ENCODE measurements around the gene ROR2. TPM values are rescaled to one million over a fixed set of nuclear protein-coding genes. Genes with fewer than 3 reads are reported as not detected.
A peak's percentile ranks its signal among the peaks of the same experiment; 100 is the strongest.

ROR2 gene
- total and polyA plus RNA-seq, 4 experiments from 2014 or later = 0.17 to 0.31 (median 0.29) TPM; not detected in 1

DNA sequence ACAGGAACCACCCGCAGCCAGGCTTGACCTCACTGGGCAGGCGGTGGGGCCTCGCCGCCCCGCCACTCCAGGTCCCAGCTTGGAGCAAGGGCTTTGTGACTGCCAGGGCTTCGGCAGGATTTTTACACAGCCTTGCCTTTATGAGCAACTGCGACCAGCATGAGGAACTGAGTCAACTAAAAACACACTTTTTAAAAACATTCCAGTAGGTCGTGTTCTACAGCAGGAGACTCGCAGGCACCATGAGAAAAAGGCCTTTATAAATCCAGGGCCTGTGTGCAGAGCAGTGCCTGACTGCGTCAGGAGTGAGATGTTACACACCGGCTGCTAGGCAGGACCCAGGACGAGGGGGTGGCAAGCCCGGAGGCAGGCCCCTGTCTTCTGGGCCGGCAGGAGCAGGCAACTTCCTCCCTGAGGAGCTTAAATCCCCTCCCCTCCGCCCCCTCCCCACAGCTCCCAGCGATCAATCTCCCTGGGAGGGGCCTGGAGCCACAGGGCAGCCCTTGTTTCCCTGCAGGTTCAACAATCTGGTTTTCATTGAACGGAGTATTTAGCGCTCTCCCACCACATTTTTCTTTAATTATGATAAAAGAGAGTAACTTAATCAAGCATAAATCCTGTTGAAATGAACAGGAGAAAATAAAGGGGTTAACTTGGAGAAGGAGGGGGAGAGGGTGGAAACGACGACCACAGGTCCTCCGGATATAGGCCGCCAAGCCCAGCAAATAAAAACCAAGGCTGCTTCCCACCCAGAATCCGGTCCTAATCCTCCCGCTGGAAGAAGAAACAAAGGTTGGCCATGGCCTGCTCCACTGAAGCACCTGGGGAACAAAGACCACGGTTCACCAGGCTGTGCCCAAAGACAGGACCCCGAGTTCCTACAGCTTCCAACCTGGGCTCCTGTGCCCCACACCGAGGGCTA, 92.5 kb downstream of the ROR2 start:
- DNase-seq = no peak
- Mint-ChIP-seq H3K36me3 (no peaks in the 10 kb centered on the region), H3K4me3 (no peak overlapping the region), H3K27me3 (peaks cover 0 to 2% of the 10 kb centered on the region in 2 donors), H3K4me1 (no peaks in the 10 kb centered on the region), H3K27ac (no peak overlapping the region), H3K9me3 (peaks cover 0 to 4% (median 0%) of the 10 kb centered on the region in 8 donors)
- H3K4me1 ChIP-seq (ENCODE audit: insufficient read depth, low read length) = no peaks in the 10 kb centered on the region
- intact Hi-C loops (cut with micrococcal nuclease) = no loop called here
- no peak overlapping the region for H3K27ac ChIP-seq (ENCODE audit: low read depth, low read length)
- no peaks in the 10 kb centered on the region for H3K9me3 ChIP-seq (ENCODE audit: control insufficient read depth in 1 of 2, low read length in 2 of 2)
- no peaks in the 10 kb centered on the region for H3K36me3 ChIP-seq (ENCODE audit: insufficient read depth, low read length)
- POLR2A ChIA-PET (ENCODE audit: partially characterized antibody) = no interaction called here
- H3K27me3 ChIP-seq (ENCODE audit: insufficient read depth, low read length) = no peaks in the 10 kb centered on the region
- H3K4me3 ChIP-seq (ENCODE audit: low read length in 2 of 2) = no peak overlapping the region
- CTCF ChIA-PET (ENCODE audit: partially characterized antibody) = no interaction called here

DNA sequence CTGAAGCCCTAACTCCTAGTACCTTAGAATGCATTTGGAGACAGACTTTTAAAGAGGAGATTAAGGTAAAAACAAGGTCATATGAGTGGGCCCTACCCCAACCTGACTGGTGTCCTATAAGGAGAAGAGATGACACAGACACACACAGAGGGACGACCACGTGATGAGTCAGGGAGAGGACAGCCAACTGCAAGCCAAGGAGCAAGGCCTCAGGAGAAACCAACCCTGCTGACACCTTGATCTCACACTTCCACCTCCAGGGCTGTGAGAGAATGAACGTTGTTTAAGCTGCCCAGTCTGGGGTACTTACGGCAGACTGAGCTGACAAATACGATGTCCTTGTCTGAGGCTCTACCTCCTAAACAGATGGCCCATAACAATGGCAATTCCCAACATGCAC, 93.6 kb downstream of the ROR2 start:
- Mint-ChIP-seq H3K27ac (no peak overlapping the region), H3K27me3 (peaks cover 0 to 2% of the 10 kb centered on the region in 2 donors), H3K36me3 (no peaks in the 10 kb centered on the region), H3K9me3 (peaks cover 0 to 2% (median 0%) of the 10 kb centered on the region in 8 donors), H3K4me3 (no peak overlapping the region), H3K4me1 (no peaks in the 10 kb centered on the region)
- ChIA-PET POLR2A (ENCODE audit: partially characterized antibody) (no interaction called here), CTCF (ENCODE audit: partially characterized antibody) (no interaction called here)
- H3K36me3 ChIP-seq (ENCODE audit: insufficient read depth, low read length) = no peaks in the 10 kb centered on the region
- no peaks in the 10 kb centered on the region for H3K4me1 ChIP-seq (ENCODE audit: insufficient read depth, low read length)
- no peaks in the 10 kb centered on the region for H3K9me3 ChIP-seq (ENCODE audit: control insufficient read depth in 1 of 2, low read length in 2 of 2)
- DNase-seq = no peak
- intact Hi-C loops (cut with micrococcal nuclease) = no loop called here
- no peak overlapping the region for H3K4me3 ChIP-seq (ENCODE audit: low read length in 2 of 2)
- H3K27ac ChIP-seq (ENCODE audit: low read depth, low read length) = no peak overlapping the region
- no peaks in the 10 kb centered on the region for H3K27me3 ChIP-seq (ENCODE audit: insufficient read depth, low read length)

DNA sequence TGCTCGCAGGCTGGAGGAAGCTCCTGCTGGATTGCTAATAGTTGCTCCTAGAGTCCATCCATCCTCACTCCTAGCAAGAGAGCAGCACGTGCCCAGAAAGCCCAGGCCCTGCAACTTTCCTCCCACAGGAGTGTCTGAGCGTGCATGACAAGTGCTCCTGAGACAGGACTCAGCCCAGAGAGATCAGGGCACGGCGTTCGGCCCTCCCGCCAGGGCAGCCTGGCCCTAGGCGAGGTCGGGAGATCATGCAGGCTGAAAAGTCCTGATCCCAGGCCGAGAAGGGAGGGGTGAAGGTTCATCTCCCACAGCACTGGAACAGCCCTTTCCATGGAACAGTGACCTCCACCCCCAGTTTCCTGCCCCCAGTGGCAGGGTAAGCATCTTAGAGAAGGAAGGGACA, 94.8 kb downstream of the ROR2 start:
- ChIA-PET POLR2A (ENCODE audit: partially characterized antibody) (no interaction called here), CTCF (ENCODE audit: partially characterized antibody) (no interaction called here)
- intact Hi-C loops (cut with micrococcal nuclease) = no loop called here
- Histone ChIP-seq H3K36me3 (ENCODE audit: insufficient read depth, low read length) (no peaks in the 10 kb centered on the region), H3K9me3 (ENCODE audit: control insufficient read depth in 1 of 2, low read length in 2 of 2) (no peaks in the 10 kb centered on the region), H3K27ac (ENCODE audit: low read depth, low read length) (no peak overlapping the region), H3K4me3 (ENCODE audit: low read length in 2 of 2) (no peak overlapping the region), H3K4me1 (ENCODE audit: insufficient read depth, low read length) (no peaks in the 10 kb centered on the region), H3K27me3 (ENCODE audit: insufficient read depth, low read length) (no peaks in the 10 kb centered on the region)
- H3K36me3 Mint-ChIP-seq = no peaks in the 10 kb centered on the region
- no peaks in the 10 kb centered on the region for H3K4me1 Mint-ChIP-seq
- H3K27me3 Mint-ChIP-seq = peaks cover 0 to 2% of the 10 kb centered on the region in 2 donors
- no peak overlapping the region for H3K27ac Mint-ChIP-seq
- no peak for DNase-seq
- no peaks in the 10 kb centered on the region for H3K9me3 Mint-ChIP-seq
- H3K4me3 Mint-ChIP-seq = no peak overlapping the region

DNA sequence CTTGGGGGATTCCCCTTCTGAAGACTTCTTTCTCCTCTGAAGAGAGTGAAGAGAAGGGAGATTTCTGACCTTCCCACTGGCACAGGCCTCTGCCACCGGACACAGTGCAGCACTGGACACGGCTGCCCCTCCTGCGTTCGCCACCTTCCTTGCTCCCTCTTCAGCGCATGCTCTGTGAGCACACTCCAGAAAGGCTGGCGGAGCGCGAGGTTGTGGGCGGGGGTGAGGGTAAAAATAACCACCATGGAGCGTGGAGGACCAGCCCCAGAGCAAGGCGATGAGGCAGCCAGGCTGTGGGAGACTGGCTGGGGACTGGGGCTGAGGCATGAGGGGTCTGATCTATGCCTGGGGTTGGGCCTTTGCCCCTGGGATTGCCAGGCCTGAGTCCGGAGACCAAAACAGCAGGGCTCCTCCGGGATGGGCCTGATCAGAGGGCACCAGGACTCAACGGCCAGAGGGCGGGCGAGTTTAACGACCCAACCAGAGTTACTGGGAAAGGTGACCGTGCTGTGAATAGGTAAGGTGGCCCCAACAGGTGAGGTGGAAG, 97.2 kb downstream of the ROR2 start:
- no peaks in the 10 kb centered on the region for H3K36me3 Mint-ChIP-seq
- Histone ChIP-seq H3K4me3 (ENCODE audit: low read length in 2 of 2) (no peak overlapping the region), H3K4me1 (ENCODE audit: insufficient read depth, low read length) (peaks cover 1% of the 10 kb centered on the region), H3K27me3 (ENCODE audit: insufficient read depth, low read length) (no peaks in the 10 kb centered on the region), H3K9me3 (ENCODE audit: control insufficient read depth in 1 of 2, low read length in 2 of 2) (no peaks in the 10 kb centered on the region), H3K36me3 (ENCODE audit: insufficient read depth, low read length) (no peaks in the 10 kb centered on the region), H3K27ac (ENCODE audit: low read depth, low read length) (no peak overlapping the region)
- DNase-seq = no peak
- intact Hi-C loops (cut with micrococcal nuclease) = no loop called here
- peaks cover 0 to 4% (median 2%) of the 10 kb centered on the region in 4 donors for H3K4me1 Mint-ChIP-seq
- POLR2A ChIA-PET (ENCODE audit: partially characterized antibody) = no interaction called here
- H3K4me3 Mint-ChIP-seq = no peak overlapping the region
- CTCF ChIA-PET (ENCODE audit: partially characterized antibody) = no interaction called here
- no peak overlapping the region for H3K27ac Mint-ChIP-seq
- H3K27me3 Mint-ChIP-seq = peaks cover 2 to 6% of the 10 kb centered on the region in 2 donors
- H3K9me3 Mint-ChIP-seq = no peaks in the 10 kb centered on the region

DNA sequence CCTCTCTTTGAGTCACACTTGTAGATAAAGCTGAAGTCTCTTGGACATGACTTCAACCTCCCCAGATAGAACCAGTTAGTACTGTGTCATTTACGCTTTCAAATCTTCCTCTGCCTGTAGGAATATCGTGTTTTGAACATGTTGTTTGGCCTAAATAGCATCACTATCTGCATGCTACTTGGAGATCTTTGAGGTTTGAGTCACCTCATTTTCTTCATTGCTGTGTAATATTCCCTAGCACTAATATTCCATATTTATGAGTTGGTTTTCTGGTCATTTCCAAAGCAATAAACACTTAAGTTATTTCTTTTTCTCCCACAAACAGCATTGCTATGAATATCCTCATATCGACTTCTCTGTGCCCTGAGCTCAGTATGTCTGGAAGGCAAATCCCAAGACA, 100.3 kb downstream of the ROR2 start:
- ChIA-PET CTCF (ENCODE audit: partially characterized antibody) (no interaction called here), POLR2A (ENCODE audit: partially characterized antibody) (no interaction called here)
- intact Hi-C loops (cut with micrococcal nuclease) = no loop called here
- H3K27me3 ChIP-seq (ENCODE audit: insufficient read depth, low read length) = no peaks in the 10 kb centered on the region
- Mint-ChIP-seq H3K9me3 (no peaks in the 10 kb centered on the region), H3K4me1 (peaks cover 8 to 12% (median 9%) of the 10 kb centered on the region in 4 donors), H3K4me3 (no peak overlapping the region), H3K36me3 (no peaks in the 10 kb centered on the region), H3K27ac (no peak overlapping the region), H3K27me3 (peaks cover 5 to 8% of the 10 kb centered on the region in 2 donors)
- H3K4me1 ChIP-seq (ENCODE audit: insufficient read depth, low read length) = peaks cover 7% of the 10 kb centered on the region
- no peak overlapping the region for H3K27ac ChIP-seq (ENCODE audit: low read depth, low read length)
- no peak for DNase-seq
- no peaks in the 10 kb centered on the region for H3K36me3 ChIP-seq (ENCODE audit: insufficient read depth, low read length)
- H3K4me3 ChIP-seq (ENCODE audit: low read length in 2 of 2) = no peak overlapping the region
- no peaks in the 10 kb centered on the region for H3K9me3 ChIP-seq (ENCODE audit: control insufficient read depth in 1 of 2, low read length in 2 of 2)

DNA sequence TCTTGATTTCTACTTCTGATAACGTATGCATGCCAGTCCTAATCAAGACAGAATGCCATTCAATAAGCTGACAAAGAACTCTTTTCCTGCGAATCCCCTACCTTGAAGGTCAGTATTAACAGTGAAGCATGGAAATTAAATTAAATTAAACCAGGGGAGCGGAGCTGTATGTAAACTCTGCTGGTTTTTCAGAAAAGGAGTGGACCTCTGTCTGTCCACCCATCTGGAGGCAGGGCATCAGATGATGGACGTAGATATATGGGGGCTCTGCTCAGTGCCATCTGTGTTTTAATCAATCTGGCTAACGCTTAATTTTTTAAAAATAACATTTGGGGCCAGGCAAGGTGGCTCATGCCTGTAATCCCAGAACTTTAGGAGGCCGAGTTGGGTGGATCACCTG, 101.9 kb downstream of the ROR2 start:
- Mint-ChIP-seq H3K36me3 (no peaks in the 10 kb centered on the region), H3K27me3 (peaks cover 5 to 8% of the 10 kb centered on the region in 2 donors)
- intact Hi-C loops (cut with micrococcal nuclease) = no loop called here

DNA sequence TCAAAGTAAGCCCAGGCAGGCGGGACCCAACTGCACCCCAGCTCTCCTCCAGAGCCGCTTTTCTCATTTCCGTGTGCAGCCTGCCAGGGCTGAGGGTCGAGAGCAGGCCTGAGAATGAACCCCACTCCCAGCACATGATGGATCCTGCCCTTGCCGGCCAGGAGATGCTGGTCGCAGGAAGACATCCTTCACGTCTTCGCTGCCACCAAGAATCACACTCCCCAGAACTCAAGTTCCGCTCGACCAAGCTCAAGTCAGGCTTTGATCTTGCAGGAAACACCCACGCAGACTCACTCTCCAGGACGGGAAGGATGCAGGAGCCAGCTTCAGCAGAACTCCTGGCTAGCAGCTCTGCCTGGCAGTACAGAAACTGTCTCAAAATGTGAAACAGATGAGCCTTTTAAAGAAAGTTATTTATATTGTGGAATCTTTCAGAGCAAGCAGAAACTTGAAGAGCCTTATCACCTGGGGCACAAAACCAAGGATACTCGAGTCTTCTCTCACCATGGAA, 102.4 kb downstream of the ROR2 start:
- H3K27me3 ChIP-seq (ENCODE audit: insufficient read depth, low read length) = no peaks in the 10 kb centered on the region
- no peaks in the 10 kb centered on the region for H3K36me3 ChIP-seq (ENCODE audit: insufficient read depth, low read length)
- no peak overlapping the region for H3K4me3 ChIP-seq (ENCODE audit: low read length in 2 of 2)
- H3K4me1 Mint-ChIP-seq = peaks cover 8 to 16% (median 12%) of the 10 kb centered on the region in 4 donors
- H3K9me3 Mint-ChIP-seq = no peaks in the 10 kb centered on the region
- intact Hi-C loops (cut with micrococcal nuclease) = no loop called here
- ChIA-PET POLR2A (ENCODE audit: partially characterized antibody) (no interaction called here), CTCF (ENCODE audit: partially characterized antibody) (no interaction called here)
- no peaks in the 10 kb centered on the region for H3K9me3 ChIP-seq (ENCODE audit: control insufficient read depth in 1 of 2, low read length in 2 of 2)
- no peaks in the 10 kb centered on the region for H3K36me3 Mint-ChIP-seq
- DNase-seq = no peak
- H3K27ac Mint-ChIP-seq = peak overlapping the region in 1 of 7 donors; percentile 34
- H3K4me1 ChIP-seq (ENCODE audit: insufficient read depth, low read length) = peaks cover 7% of the 10 kb centered on the region
- peaks cover 5 to 8% of the 10 kb centered on the region in 2 donors for H3K27me3 Mint-ChIP-seq
- H3K27ac ChIP-seq (ENCODE audit: low read depth, low read length) = no peak overlapping the region
- H3K4me3 Mint-ChIP-seq = peak overlapping the region in 2 of 8 donors; percentile 0 to 29

More for the DNA sequence above, 101.9 kb downstream of the ROR2 start:
- H3K36me3 ChIP-seq (ENCODE audit: insufficient read depth, low read length) = no peaks in the 10 kb centered on the region
- H3K4me3 ChIP-seq (ENCODE audit: low read length in 2 of 2) = no peak overlapping the region
- Mint-ChIP-seq H3K4me3 (no peak overlapping the region), H3K9me3 (no peaks in the 10 kb centered on the region), H3K4me1 (peaks cover 8 to 16% (median 11%) of the 10 kb centered on the region in 4 donors), H3K27ac (no peak overlapping the region)
- no peak for DNase-seq
- CTCF ChIA-PET (ENCODE audit: partially characterized antibody) = no interaction called here
- no peak overlapping the region for H3K27ac ChIP-seq (ENCODE audit: low read depth, low read length)
- no peaks in the 10 kb centered on the region for H3K9me3 ChIP-seq (ENCODE audit: control insufficient read depth in 1 of 2, low read length in 2 of 2)
- POLR2A ChIA-PET (ENCODE audit: partially characterized antibody) = no interaction called here
- peaks cover 7% of the 10 kb centered on the region for H3K4me1 ChIP-seq (ENCODE audit: insufficient read depth, low read length)
- H3K27me3 ChIP-seq (ENCODE audit: insufficient read depth, low read length) = no peaks in the 10 kb centered on the region
